BJ (cell line): ENCODE results near the gene CCDC192. TPM values are rescaled to one million over a fixed set of nuclear protein-coding genes. Genes with fewer than 3 reads are reported as not detected.
"Not testable (repeated sequence)": the region's sequence is repeated elsewhere in the genome, so short reads cannot be mapped to it uniquely, and the experiment has no call there.

Source experiments
- CTCF ChIA-PET: fragments of 350-600 bp; formaldehyde crosslinking; extraction: SDS; loops from one replicate; lab custom pipeline; 2021; ENCODE audit warnings: antibody characterized with exemption, inconsistent platforms; lab: Yijun Ruan, JAX
- POLR2A ChIA-PET: fragments of 300-600 bp; sonication (Branson Sonifier 250); formaldehyde crosslinking; extraction: SDS; loops from one replicate; lab custom pipeline; 2021; ENCODE audit warnings: antibody characterized with exemption; lab: Charles Lee
- DNase-seq: peaks from one replicate; pipeline ENCODE4 v3.0.0-alpha.2; 2011; ENCODE audit warnings: low read depth
- H3K27me3 ChIP-seq: 2 replicates; pipeline ENCODE4 v1.6.0; 2011; ENCODE audit warnings: low read length; ENCODE audit not compliant: control insufficient read depth, insufficient read depth
- H3K36me3 ChIP-seq: 2 replicates; pipeline ENCODE4 v1.5.1; 2011; ENCODE audit warnings: low read length; ENCODE audit not compliant: control insufficient read depth, insufficient read depth
- H3K4me3 ChIP-seq: 2 replicates; pipeline ENCODE4 v1.5.1; 2011; ENCODE audit warnings: low read depth, mild to moderate bottlenecking, control low read depth, low read length
- CTCF ChIP-seq: IDR thresholded peaks from 2 replicates; pipeline ENCODE4 v1.5.1; 2011; ENCODE audit warnings: low read depth, mild to moderate bottlenecking, control low read depth, inconsistent platforms, low read length, moderate library complexity; ENCODE audit not compliant: insufficient read depth
- polyA plus RNA-seq: library from polyadenylated mRNA; depleted of rRNA; stranded (reverse); fragments of >200 nt; gene quantifications from 2 replicates; pipeline ENCODE4 v1.2.3, GENCODE V29; 2011

The CCDC192 gene
- polyA plus RNA-seq, 1 experiment = not detected

- H3K4me3 ChIP-seq = no peak overlapping the region
- DNase-seq = no peak
- peaks cover 12% of the 10 kb centered on the region for H3K27me3 ChIP-seq
- TF ChIP-seq CTCF = no peak
- ChIA-PET POLR2A (no interaction called here), CTCF (no interaction called here)
- no peaks in the 10 kb centered on the region for H3K36me3 ChIP-seq
Measured at GRCh38 chr5:127700237-127700766, 2.9 kb upstream of the CCDC192 start.

DNA sequence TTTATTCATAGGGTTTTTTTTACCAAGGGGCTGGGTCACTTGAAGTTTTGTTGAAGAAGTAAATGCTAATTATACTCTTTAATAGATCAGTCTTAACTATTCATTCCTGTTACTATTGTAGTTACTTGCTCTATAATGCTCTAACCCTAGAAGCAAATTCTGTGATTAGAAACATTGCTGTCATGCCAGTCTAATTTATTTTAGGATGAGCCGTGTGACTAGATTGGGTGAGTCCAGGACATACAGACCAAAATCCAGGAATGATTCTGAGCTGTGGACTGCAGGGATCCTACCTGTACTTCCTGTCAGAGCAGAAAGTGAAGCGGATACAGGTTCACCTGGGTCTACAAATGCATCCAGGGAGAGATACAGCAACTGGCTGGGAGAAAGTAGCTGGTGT lies 757 bp upstream of the CCDC192 start:
- Histone ChIP-seq H3K27me3 (peaks cover 11% of the 10 kb centered on the region), H3K4me3 (no peak overlapping the region), H3K36me3 (no peaks in the 10 kb centered on the region)
- no peak for TF ChIP-seq CTCF
- DNase-seq = no peak
- CTCF ChIA-PET = interaction anchor here (1.0 kb wide), 1 partner anchor 9 kb away, joined by 3 read pairs; no protein-coding TSS in a partner anchor
- POLR2A ChIA-PET = interaction anchor here (0.7 kb wide), 1 partner anchor 141 kb away, joined by 9 read pairs; no protein-coding TSS in a partner anchor

DNA sequence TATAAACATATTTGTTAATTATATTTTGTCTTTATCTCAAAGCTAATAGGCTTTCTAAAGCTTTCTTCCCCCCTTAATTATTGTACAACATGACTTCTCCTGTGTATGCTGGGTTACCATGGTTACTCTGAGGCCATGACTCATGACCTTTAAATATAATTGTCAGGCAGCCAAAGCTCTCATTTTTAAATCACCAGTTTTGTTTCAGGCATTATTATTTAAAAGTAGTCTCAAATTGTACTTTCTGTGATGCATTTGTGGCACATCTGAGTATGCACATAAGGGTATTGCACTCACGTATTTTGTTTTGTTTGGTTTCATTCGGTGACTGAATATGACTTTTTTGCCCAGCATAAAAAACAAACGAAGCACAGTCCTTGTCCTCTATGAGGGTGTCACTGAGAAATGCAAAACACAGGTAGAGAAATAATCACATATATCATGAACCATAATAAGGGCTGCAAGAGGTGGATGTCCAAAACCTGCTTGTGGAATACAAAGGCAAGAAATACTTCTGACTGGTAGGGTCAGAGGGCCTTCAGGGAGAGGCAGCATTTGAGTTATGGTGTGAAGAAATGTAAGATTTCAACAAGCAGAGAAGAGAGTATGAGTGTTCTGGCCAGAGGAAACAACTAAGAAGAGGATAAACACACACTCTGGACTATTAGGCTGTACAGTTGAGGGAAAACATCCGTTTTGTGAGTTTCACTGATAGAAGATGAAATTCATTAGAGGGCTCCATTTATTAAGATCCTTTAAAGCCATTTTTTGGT lies 2.1 kb downstream of the CCDC192 start:
- Histone ChIP-seq H3K4me3 (no peak overlapping the region), H3K27me3 (peaks cover 8% of the 10 kb centered on the region), H3K36me3 (no peaks in the 10 kb centered on the region)
- ChIA-PET CTCF (no interaction called here), POLR2A (no interaction called here)
- no peak for TF ChIP-seq CTCF
- peak; percentile 31 for DNase-seq

DNA sequence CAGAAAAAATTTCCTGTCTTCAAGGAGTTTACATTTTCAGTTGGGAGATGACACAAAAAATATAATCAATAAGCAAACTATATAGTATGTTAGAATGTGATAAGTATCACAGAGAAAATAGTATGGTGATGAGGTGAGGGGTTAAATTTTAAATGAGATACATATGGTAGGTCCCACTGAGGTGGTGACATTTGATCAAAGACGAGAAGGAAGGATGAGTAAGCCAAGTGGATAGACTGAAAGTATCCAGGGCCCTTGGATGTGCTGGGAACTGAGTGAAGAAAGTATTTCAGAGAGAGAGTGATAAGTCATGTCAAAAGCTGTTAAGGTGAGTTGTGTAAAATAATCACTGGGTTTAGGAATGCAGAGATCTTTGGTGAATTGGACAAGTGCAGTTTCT lies 3.5 kb downstream of the CCDC192 start:
- no peak for TF ChIP-seq CTCF
- POLR2A ChIA-PET = no interaction called here
- H3K36me3 ChIP-seq = no peaks in the 10 kb centered on the region
- CTCF ChIA-PET = no interaction called here
- peaks cover 3% of the 10 kb centered on the region for H3K27me3 ChIP-seq
- no peak overlapping the region for H3K4me3 ChIP-seq
- no peak for DNase-seq

DNA sequence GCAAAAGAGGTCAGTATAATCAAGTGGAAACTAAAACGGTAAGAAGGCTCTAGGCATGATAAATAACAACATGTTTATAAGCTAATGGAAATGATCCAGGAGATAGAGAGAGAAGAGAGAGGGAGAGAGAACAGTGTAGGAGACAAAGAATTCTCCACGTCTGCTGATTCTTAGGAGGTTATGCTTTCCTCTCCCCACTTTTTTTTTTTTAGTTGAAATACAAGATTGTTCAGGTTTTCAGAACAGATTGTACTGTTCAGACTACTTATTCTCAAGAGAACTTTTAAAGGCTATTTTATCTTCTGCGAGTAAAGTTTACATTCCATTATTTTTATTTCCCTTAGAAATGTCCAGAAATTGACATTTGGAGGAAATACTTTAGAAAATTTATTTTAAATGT lies 4.0 kb downstream of the CCDC192 start:
- peaks cover 3% of the 10 kb centered on the region for H3K27me3 ChIP-seq
- DNase-seq = no peak
- H3K4me3 ChIP-seq = no peak overlapping the region
- ChIA-PET CTCF (no interaction called here), POLR2A (no interaction called here)
- no peak for TF ChIP-seq CTCF
- no peaks in the 10 kb centered on the region for H3K36me3 ChIP-seq

GRCh38 chr5:127713083-127713482 lies 9.9 kb downstream of the CCDC192 start:
- H3K4me3 ChIP-seq, H3K27me3 ChIP-seq, CTCF ChIA-PET, DNase-seq, POLR2A ChIA-PET, H3K36me3 ChIP-seq: not testable (repeated sequence)
